Panc1 (cell line): ENCODE data around the gene JOSD2.

Experiments used
- CTCF ChIP-seq: fragments of 450-650 bp; IDR thresholded peaks from 2 replicates; pipeline ENCODE4 v1.5.1; 2017; ENCODE audit warnings: mild to moderate bottlenecking
- POLR2AphosphoS5 ChIP-seq: IDR thresholded peaks from 2 replicates; pipeline ENCODE4 v1.6.1; 2012; ENCODE audit warnings: mild to moderate bottlenecking, low read depth, low read length, moderate library complexity
- TF ChIP-seq, protein P1 (sequence below), 2 experiments: IDR thresholded peaks; 2 replicates each; pipeline ENCODE4 v1.6.1; 2011 to 2012; ENCODE audit warnings: low read depth in 2 of 2, control low read depth in 1 of 2, low read length in 1 of 2, mild to moderate bottlenecking in 1 of 2, moderate library complexity in 1 of 2; ENCODE audit not compliant: insufficient read depth in 1 of 2

- TF ChIP-seq POLR2AphosphoS5 (no peak), CTCF (no peak)
- TF ChIP-seq, protein P1, sequence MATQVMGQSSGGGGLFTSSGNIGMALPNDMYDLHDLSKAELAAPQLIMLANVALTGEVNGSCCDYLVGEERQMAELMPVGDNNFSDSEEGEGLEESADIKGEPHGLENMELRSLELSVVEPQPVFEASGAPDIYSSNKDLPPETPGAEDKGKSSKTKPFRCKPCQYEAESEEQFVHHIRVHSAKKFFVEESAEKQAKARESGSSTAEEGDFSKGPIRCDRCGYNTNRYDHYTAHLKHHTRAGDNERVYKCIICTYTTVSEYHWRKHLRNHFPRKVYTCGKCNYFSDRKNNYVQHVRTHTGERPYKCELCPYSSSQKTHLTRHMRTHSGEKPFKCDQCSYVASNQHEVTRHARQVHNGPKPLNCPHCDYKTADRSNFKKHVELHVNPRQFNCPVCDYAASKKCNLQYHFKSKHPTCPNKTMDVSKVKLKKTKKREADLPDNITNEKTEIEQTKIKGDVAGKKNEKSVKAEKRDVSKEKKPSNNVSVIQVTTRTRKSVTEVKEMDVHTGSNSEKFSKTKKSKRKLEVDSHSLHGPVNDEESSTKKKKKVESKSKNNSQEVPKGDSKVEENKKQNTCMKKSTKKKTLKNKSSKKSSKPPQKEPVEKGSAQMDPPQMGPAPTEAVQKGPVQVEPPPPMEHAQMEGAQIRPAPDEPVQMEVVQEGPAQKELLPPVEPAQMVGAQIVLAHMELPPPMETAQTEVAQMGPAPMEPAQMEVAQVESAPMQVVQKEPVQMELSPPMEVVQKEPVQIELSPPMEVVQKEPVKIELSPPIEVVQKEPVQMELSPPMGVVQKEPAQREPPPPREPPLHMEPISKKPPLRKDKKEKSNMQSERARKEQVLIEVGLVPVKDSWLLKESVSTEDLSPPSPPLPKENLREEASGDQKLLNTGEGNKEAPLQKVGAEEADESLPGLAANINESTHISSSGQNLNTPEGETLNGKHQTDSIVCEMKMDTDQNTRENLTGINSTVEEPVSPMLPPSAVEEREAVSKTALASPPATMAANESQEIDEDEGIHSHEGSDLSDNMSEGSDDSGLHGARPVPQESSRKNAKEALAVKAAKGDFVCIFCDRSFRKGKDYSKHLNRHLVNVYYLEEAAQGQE (IDR thresholded peaks at IDR 0.05; ENCODE audit: insufficient read depth in 1 of 2, low read depth in 2 of 2, low read length in 1 of 2), result no peak
Observed at GRCh38 chr19:50534478-50534877, 23.5 kb upstream of the JOSD2 start.
